SJCRH30 (cell line): Measurements from ENCODE around the gene SF1. TPM values are rescaled to one million over a fixed set of nuclear protein-coding genes. Genes with fewer than 3 reads are reported as not detected.

Source experiments
- DNase-seq, 2 experiments: peaks; one replicate each; pipeline ENCODE4 v3.0.0-alpha.2; 2015 to 2020
- H3K27ac ChIP-seq: fragments of 250-450 bp; sonication (Bioruptor Pico); 2 replicates; pipeline ENCODE4 v1.5.1; 2020; ENCODE audit warnings: mild to moderate bottlenecking, moderate library complexity
- H3K27me3 ChIP-seq: fragments of 250-450 bp; sonication (Bioruptor Pico); 2 replicates; pipeline ENCODE4 v1.5.1; 2020; ENCODE audit warnings: mild to moderate bottlenecking, moderate library complexity
- H3K36me3 ChIP-seq: fragments of 250-450 bp; sonication (Bioruptor Pico); 2 replicates; pipeline ENCODE4 v1.5.1; 2020; ENCODE audit warnings: mild to moderate bottlenecking, moderate library complexity
- H3K4me1 ChIP-seq: fragments of 250-450 bp; sonication (Bioruptor Pico); 2 replicates; pipeline ENCODE4 v1.5.1; 2020; ENCODE audit warnings: mild to moderate bottlenecking, moderate library complexity
- H3K4me3 ChIP-seq: fragments of 250-450 bp; sonication (Bioruptor Pico); 2 replicates; pipeline ENCODE4 v1.5.1; 2020; ENCODE audit warnings: mild to moderate bottlenecking, moderate library complexity
- H3K9me3 ChIP-seq: fragments of 250-450 bp; sonication (Bioruptor Pico); replicated peaks from 2 replicates; pipeline ENCODE4 v1.5.1; 2020; ENCODE audit warnings: mild to moderate bottlenecking, moderate library complexity
- total RNA-seq: library from RNA; depleted of rRNA; stranded (reverse); fragments of >200 nt; shearing (Covaris generic); gene quantifications from 2 replicates; pipeline ENCODE4 v1.2.3, GENCODE V29; 2014

Gene SF1
- total RNA-seq, 1 experiment from 2014 or later: 117 TPM

DNA sequence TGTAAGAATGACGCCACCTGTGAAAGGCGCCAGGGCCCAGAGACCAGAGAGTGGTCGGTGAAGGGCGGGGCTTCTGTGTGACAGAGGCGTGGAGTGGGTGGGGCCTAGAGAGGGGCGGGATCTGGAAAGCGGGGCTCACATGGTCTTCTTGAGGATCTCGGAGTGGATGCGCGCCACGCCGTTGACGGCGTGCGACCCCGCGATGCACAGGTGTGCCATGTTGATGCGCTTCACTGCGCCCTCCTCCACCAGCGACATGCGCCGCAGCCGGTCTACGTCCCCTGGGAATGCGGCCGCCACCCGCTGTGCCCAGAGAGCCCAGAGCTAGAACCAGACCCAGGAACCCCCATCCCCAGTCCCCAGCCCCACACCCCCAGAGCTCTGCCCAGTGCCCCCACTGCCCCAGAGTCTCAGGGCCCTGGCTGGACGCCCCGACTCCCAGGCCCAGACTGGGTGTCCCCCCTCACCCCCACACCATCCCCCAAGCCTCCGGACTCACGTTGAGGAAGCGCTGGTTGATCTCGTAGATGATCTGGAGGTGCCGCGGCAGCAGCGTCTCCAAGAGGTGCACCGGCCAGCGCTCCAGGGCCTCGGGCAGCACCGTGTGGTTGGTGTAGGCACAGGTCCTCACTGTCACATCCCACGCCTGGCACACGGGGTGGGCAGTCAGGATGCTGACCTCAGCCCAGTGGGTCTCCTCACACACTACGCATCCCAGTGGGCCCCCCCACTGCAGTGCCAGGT, 24.8 kb downstream of the SF1 start:
- H3K27ac ChIP-seq: no peak overlapping the region
- H3K9me3 ChIP-seq: no peaks in the 10 kb centered on the region
- H3K4me3 ChIP-seq: no peak overlapping the region
- peaks cover 6% of the 10 kb centered on the region for H3K4me1 ChIP-seq
- no peaks in the 10 kb centered on the region for H3K36me3 ChIP-seq
- no peak for DNase-seq
- no peaks in the 10 kb centered on the region for H3K27me3 ChIP-seq

GRCh38 chr11:64753019-64753379, 25.3 kb downstream of the SF1 start:
- no peak for DNase-seq
- no peak overlapping the region for H3K27ac ChIP-seq
- no peaks in the 10 kb centered on the region for H3K36me3 ChIP-seq
- peaks cover 6% of the 10 kb centered on the region for H3K4me1 ChIP-seq
- H3K9me3 ChIP-seq: no peaks in the 10 kb centered on the region
- H3K27me3 ChIP-seq: no peaks in the 10 kb centered on the region
- H3K4me3 ChIP-seq: no peak overlapping the region

DNA sequence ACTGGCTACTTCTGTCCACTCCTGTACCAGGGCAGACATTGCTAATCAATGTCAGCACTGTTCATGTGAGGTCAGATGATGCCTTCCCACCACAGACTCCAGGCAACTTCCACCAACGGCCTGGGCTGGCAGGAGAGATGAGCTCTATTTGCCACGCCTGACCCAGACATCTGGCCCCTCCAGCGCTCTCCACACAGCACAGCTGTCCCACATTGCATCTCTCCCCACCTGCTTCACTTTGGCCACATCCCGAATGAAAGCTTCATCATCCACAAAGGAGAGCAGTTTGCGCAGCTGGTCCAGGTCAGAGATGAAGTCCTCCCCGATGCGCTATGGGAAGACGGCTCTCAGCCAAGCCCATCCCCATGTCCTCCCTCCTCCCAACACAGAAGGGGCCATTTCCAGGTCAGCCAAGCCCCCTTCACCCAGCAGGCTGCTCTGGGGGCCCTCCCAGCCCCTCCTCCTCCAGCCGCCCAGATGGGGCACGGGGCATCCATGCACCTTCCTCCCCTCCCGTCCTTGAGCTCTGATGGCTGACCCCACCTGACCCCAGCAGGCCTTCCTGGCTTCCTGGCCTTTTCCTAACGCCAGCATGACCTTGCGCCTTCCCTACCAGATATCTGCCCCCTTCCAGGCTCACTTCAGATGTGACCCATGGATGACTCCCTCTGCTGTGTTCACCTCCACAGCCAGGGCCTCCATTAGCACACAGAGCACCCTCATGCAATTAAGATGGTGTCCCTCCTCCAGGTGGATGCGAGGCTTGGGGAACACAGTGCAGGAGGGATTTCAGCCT, 26.0 kb downstream of the SF1 start:
- Histone ChIP-seq H3K4me3 (no peak overlapping the region), H3K36me3 (no peaks in the 10 kb centered on the region), H3K27ac (no peak overlapping the region; the same call in 1 of the 2 replicates), H3K27me3 (no peaks in the 10 kb centered on the region), H3K9me3 (no peaks in the 10 kb centered on the region), H3K4me1 (peaks cover 6% of the 10 kb centered on the region)
- DNase-seq: peak; percentile 80 to 88

- DNase-seq: no peak
- no peak overlapping the region for H3K4me3 ChIP-seq
- H3K4me1 ChIP-seq: peaks cover 6% of the 10 kb centered on the region
- no peaks in the 10 kb centered on the region for H3K36me3 ChIP-seq
- no peaks in the 10 kb centered on the region for H3K27me3 ChIP-seq
- no peaks in the 10 kb centered on the region for H3K9me3 ChIP-seq
- no peak overlapping the region for H3K27ac ChIP-seq
Observed at GRCh38 chr11:64751580-64751979, 26.8 kb downstream of the SF1 start.

DNA sequence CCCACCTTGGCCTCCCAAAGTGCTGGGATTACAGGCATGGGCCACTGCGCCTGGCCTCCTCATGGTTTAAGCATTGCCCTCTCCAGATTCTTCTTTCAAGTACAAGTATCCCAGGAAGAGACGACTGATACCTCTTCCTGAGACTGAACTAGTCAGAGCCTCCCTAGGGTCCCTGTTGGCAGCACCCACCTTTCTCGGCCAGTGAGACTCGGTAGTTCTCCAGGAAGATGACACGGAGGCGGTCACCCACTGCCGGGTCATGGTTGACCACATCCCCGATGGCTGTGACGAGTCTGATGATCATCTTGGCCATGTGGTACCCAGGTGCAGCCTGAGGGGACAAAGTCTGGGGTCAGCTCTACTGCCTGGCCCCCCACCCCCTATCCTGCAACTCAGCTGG, 27.2 kb downstream of the SF1 start:
- no peaks in the 10 kb centered on the region for H3K36me3 ChIP-seq
- DNase-seq: no peak

DNA sequence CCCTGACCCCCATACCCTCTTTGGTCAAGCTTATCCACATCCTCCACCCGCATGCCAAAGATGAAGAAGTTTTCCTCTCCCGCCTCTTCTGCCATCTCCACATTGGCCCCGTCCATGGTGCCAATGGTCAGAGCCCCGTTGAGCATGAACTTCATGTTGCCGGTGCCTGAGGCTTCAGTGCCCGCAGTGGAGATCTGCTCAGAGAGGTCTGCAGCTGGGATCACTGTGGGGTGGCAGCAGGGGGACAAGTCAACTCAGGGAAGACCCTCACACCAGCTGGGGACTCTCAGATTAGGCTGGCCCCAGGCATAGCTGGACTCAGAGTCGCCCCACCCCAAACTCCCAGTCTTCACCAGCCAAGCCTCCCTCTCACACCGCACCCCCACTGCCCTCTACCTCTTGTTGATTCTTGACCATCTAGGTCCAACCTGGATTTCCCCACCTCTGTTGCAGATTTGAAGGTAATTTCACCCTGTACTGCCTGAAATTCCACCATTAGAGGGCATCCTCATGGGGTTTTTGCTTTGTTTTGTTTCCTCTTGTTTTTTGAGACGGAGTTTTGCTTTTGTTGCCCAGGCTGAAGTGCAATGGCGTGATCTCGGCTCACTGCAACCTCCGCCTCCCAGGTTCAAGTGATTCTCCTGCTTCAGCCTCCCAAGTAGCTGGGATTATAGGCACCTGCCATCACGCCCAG, 27.8 kb downstream of the SF1 start:
- Histone ChIP-seq H3K27ac (no peak overlapping the region), H3K27me3 (peaks cover 3% of the 10 kb centered on the region; the same call in 1 of the 2 replicates), H3K4me3 (no peak overlapping the region), H3K36me3 (no peaks in the 10 kb centered on the region), H3K4me1 (peaks cover 6% of the 10 kb centered on the region), H3K9me3 (no peaks in the 10 kb centered on the region)
- DNase-seq: no peak

More for the DNA sequence above, 27.2 kb downstream of the SF1 start:
- no peak overlapping the region for H3K4me3 ChIP-seq
- H3K27ac ChIP-seq: no peak overlapping the region
- no peaks in the 10 kb centered on the region for H3K9me3 ChIP-seq
- H3K4me1 ChIP-seq: peaks cover 6% of the 10 kb centered on the region
- H3K27me3 ChIP-seq: no peaks in the 10 kb centered on the region

- no peaks in the 10 kb centered on the region for H3K9me3 ChIP-seq
- no peak overlapping the region for H3K27ac ChIP-seq
- peaks cover 18% of the 10 kb centered on the region for H3K27me3 ChIP-seq
- H3K4me3 ChIP-seq: no peak overlapping the region
- no peak for DNase-seq
- H3K36me3 ChIP-seq: no peaks in the 10 kb centered on the region
- peaks cover 10% of the 10 kb centered on the region for H3K4me1 ChIP-seq
Observed at GRCh38 chr11:64747961-64748665, 30.2 kb downstream of the SF1 start.

DNA sequence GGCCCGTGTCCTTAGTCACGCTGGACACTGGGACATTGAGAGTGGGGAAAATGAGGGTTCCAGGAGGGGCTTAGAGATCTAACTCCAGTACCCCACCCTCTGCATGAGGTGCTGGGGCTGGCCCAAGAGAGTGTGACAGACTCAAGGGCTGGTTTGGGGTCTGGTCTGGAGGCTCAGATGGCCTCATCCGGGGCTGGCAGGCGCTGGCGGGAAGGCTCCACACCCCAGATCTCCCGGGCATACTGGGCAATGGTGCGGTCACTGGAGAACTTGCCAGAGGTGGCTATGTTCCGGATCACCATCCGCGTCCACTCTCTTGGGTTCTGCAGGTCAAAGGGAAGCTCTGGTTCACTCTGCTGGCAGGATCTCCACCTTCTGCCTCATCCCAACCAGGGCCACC, 31.9 kb downstream of the SF1 start:
- DNase-seq: no peak
- Histone ChIP-seq H3K27me3 (peaks cover 29% of the 10 kb centered on the region), H3K9me3 (no peaks in the 10 kb centered on the region), H3K27ac (no peak overlapping the region), H3K4me3 (no peak overlapping the region), H3K36me3 (no peaks in the 10 kb centered on the region), H3K4me1 (peaks cover 6% of the 10 kb centered on the region; the same call in 1 of the 2 replicates)

GRCh38 chr11:64745521-64746328, 32.6 kb downstream of the SF1 start:
- Histone ChIP-seq H3K4me3 (peak overlapping the region; percentile 49), H3K27ac (no peak overlapping the region), H3K9me3 (no peaks in the 10 kb centered on the region), H3K27me3 (peaks cover 29% of the 10 kb centered on the region), H3K36me3 (no peaks in the 10 kb centered on the region), H3K4me1 (peaks cover 6% of the 10 kb centered on the region; the same call in 1 of the 2 replicates)
- peak; percentile 47 to 53 for DNase-seq

DNA sequence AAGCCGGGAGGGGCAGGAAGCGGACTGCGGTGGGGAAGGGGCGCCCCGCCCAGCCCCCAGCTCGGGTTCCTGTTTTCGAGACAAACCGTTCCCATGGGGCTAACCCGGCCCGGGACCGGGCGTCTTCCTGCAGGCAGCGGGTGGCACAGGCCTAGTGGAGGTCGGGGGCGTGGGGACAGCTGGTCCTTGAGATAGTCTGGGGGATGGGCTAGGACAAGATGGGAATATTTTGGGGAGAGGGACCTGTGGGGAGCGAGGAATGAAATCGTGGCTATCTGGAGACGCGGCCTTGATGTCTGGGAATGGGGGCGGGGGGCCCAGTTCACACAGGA, 33.2 kb downstream of the SF1 start:
- H3K27me3 ChIP-seq: peaks cover 30% of the 10 kb centered on the region
- H3K9me3 ChIP-seq: no peaks in the 10 kb centered on the region
- no peaks in the 10 kb centered on the region for H3K36me3 ChIP-seq
- DNase-seq: no peak
- H3K4me1 ChIP-seq: peaks cover 6% of the 10 kb centered on the region; the same call in 1 of the 2 replicates
- H3K4me3 ChIP-seq: peak overlapping the region; percentile 49
- H3K27ac ChIP-seq: no peak overlapping the region

- Histone ChIP-seq H3K27me3 (peaks cover 31% of the 10 kb centered on the region), H3K4me3 (peak overlapping the region; percentile 49), H3K4me1 (peaks cover 6% of the 10 kb centered on the region; the same call in 1 of the 2 replicates), H3K27ac (no peak overlapping the region), H3K9me3 (no peaks in the 10 kb centered on the region), H3K36me3 (no peaks in the 10 kb centered on the region)
- no peak for DNase-seq
Observed at GRCh38 chr11:64744544-64745188, 33.7 kb downstream of the SF1 start.

- Histone ChIP-seq H3K27ac (no peak within 1 kb of the TSS), H3K4me1 (peaks cover 6% of the 10 kb centered on the region; the same call in 1 of the 2 replicates), H3K9me3 (no peaks in the 10 kb centered on the region), H3K36me3 (no peaks in the 10 kb centered on the region), H3K4me3 (peak within 1 kb of the TSS; percentile 49), H3K27me3 (peaks cover 31% of the 10 kb centered on the region)
- DNase-seq: peak; percentile 48 to 57
Observed at GRCh38 chr11:64743591-64744543, 34.5 kb downstream of the SF1 start, which contains the start of gene RASGRP2. Gene RASGRP2, minus strand, starts transcription at chr11:64744142. Its CDS starts 1,276 bp downstream, at chr11:64742866.
